SU-DHL-6 (cell line): ENCODE measurements around the gene ALKBH4.

ENCODE experiments used
- H2AFZ ChIP-seq: fragments of 200-600 bp; sonication (generic); 2 replicates; pipeline ENCODE4 v1.6.1; 2014; ENCODE audit warnings: low read depth, mild to moderate bottlenecking, moderate library complexity, mixed read lengths, antibody characterized with exemption, low read length; ENCODE audit not compliant: severe bottlenecking
- H3F3A ChIP-seq: fragments of 200-600 bp; shearing (Covaris generic); 2 replicates; pipeline ENCODE4 v1.6.0; 2016; ENCODE audit warnings: antibody characterized with exemption, mild to moderate bottlenecking; ENCODE audit not compliant: insufficient read depth
- H3K27ac ChIP-seq: fragments of 200-600 bp; sonication (generic); 2 replicates; pipeline ENCODE4 v1.5.1; 2016; ENCODE audit warnings: low read depth, mild to moderate bottlenecking, low read length, moderate library complexity, mixed read lengths
- H3K27me3 ChIP-seq: fragments of 200-600 bp; sonication (generic), shearing (Covaris generic); 2 replicates; pipeline ENCODE4 v1.6.0; 2014; ENCODE audit warnings: mild to moderate bottlenecking, low read length
- H3K36me3 ChIP-seq: fragments of 200-600 bp; sonication (generic); 2 replicates; pipeline ENCODE4 v1.6.1; 2014; ENCODE audit warnings: mild to moderate bottlenecking, low read length, mixed read lengths
- H3K4me2 ChIP-seq: fragments of 300-600, 200-600 bp; shearing (Covaris generic), sonication (generic); 2 replicates; pipeline ENCODE4 v1.6.0; 2014; ENCODE audit warnings: low read length, low read depth, mild to moderate bottlenecking; ENCODE audit not compliant: poor library complexity, severe bottlenecking
- H3K4me3 ChIP-seq: fragments of 200-600 bp; sonication (generic); 2 replicates; pipeline ENCODE4 v1.5.1; 2014; ENCODE audit warnings: antibody characterized with exemption, low read length, mild to moderate bottlenecking, mixed read lengths; ENCODE audit not compliant: insufficient read depth, poor library complexity, severe bottlenecking
- H3K79me2 ChIP-seq: fragments of 200-600 bp; sonication (generic); 2 replicates; pipeline ENCODE4 v1.6.1; 2014; ENCODE audit warnings: mild to moderate bottlenecking, low read length, moderate library complexity; ENCODE audit not compliant: insufficient read depth
- H3K9ac ChIP-seq: fragments of 200-600 bp; sonication (generic); 2 replicates; pipeline ENCODE4 v1.7.0; 2014; ENCODE audit warnings: mild to moderate bottlenecking, low read length
- H3K9me2 ChIP-seq: fragments of 200-600 bp; sonication (generic); replicated peaks from 2 replicates; pipeline ENCODE4 v1.6.1; 2014; ENCODE audit warnings: low read length; ENCODE audit not compliant: insufficient read depth
- H3K9me3 ChIP-seq: fragments of 200-600 bp; sonication (generic); 2 replicates; pipeline ENCODE4 v1.6.1; 2014; ENCODE audit warnings: low read length, mixed read lengths; ENCODE audit not compliant: insufficient read depth
- H4K20me1 ChIP-seq: fragments of 200-600 bp; sonication (generic); 2 replicates; pipeline ENCODE4 v1.6.1; 2014; ENCODE audit warnings: low read depth, mild to moderate bottlenecking, antibody characterized with exemption, low read length, moderate library complexity, mixed read lengths
- CTCF ChIP-seq: fragments of 200-600 bp; sonication (generic); IDR thresholded peaks from one replicate; pipeline ENCODE4 v1.5.1; 2017; ENCODE audit warnings: antibody characterized with exemption, mild to moderate bottlenecking, low read length, moderate library complexity; ENCODE audit not compliant: insufficient read depth, poor library complexity, severe bottlenecking
- EZH2phosphoT487 ChIP-seq: fragments of 200-600 bp; sonication (generic), shearing (Covaris generic); conservative IDR thresholded peaks from 2 replicates; pipeline ENCODE4 v1.6.1; 2018; ENCODE audit warnings: mild to moderate bottlenecking, antibody characterized with exemption, low read length, moderate library complexity, mixed read lengths

ALKBH4 gene

GRCh38 chr7:102460467-102460866, 4.2 kb downstream of the ALKBH4 start:
- H4K20me1 ChIP-seq: no peaks in the 10 kb centered on the region
- H3K27me3 ChIP-seq: no peaks in the 10 kb centered on the region
- no peaks in the 10 kb centered on the region for H3K36me3 ChIP-seq
- no peak for TF ChIP-seq EZH2phosphoT487
- TF ChIP-seq CTCF: no peak
- peaks cover 26% of the 10 kb centered on the region for H3K79me2 ChIP-seq
- no peak overlapping the region for H3K9ac ChIP-seq
- H3K9me3 ChIP-seq: no peaks in the 10 kb centered on the region
- H3F3A ChIP-seq: peaks cover 8% of the 10 kb centered on the region
- H3K4me3 ChIP-seq: no peak overlapping the region
- no peak overlapping the region for H3K27ac ChIP-seq
- H3K9me2 ChIP-seq: no peaks in the 10 kb centered on the region
- no peak overlapping the region for H2AFZ ChIP-seq
- H3K4me2 ChIP-seq: no peak overlapping the region

GRCh38 chr7:102459221-102459844, 5.3 kb downstream of the ALKBH4 start:
- Histone ChIP-seq H3K9ac (no peak overlapping the region), H3K79me2 (peaks cover 20% of the 10 kb centered on the region), H3K4me2 (no peak overlapping the region), H4K20me1 (no peaks in the 10 kb centered on the region), H3K27ac (no peak overlapping the region), H3K27me3 (no peaks in the 10 kb centered on the region), H3K9me2 (no peaks in the 10 kb centered on the region), H3K4me3 (no peak overlapping the region), H3K36me3 (no peaks in the 10 kb centered on the region), H3F3A (peaks cover 5% of the 10 kb centered on the region; the same call in 1 of the 2 replicates), H2AFZ (no peak overlapping the region), H3K9me3 (no peaks in the 10 kb centered on the region)
- TF ChIP-seq CTCF (no peak), EZH2phosphoT487 (no peak)

- Histone ChIP-seq H3K4me3 (no peak overlapping the region), H3F3A (peaks cover 5% of the 10 kb centered on the region; the same call in 1 of the 2 replicates), H3K9me2 (no peaks in the 10 kb centered on the region), H3K9me3 (no peaks in the 10 kb centered on the region), H4K20me1 (no peaks in the 10 kb centered on the region), H3K79me2 (peaks cover 3% of the 10 kb centered on the region; the same call in 1 of the 2 replicates), H2AFZ (no peak overlapping the region), H3K36me3 (no peaks in the 10 kb centered on the region), H3K9ac (no peak overlapping the region), H3K27ac (no peak overlapping the region), H3K4me2 (no peak overlapping the region), H3K27me3 (no peaks in the 10 kb centered on the region)
- no peak for TF ChIP-seq CTCF
- TF ChIP-seq EZH2phosphoT487: no peak
Measured at GRCh38 chr7:102457352-102457924, 7.2 kb downstream of the ALKBH4 start.
